ENCODE results near the gene OXLD1. TPM values are rescaled to one million over a fixed set of nuclear protein-coding genes. Genes with fewer than 3 reads are reported as not detected.
A peak's percentile ranks its signal among the peaks of the same experiment; 100 is the strongest.

Gene OXLD1
- total and polyA plus RNA-seq, 2 experiments from 2014 or later: 48.5 to 49.3 TPM

- H2AFZ ChIP-seq: no peak overlapping the region
- no peak overlapping the region for H3K9ac ChIP-seq
- H3K9me3 ChIP-seq (ENCODE audit: low read depth): no peaks in the 10 kb centered on the region
- in situ Hi-C loops (cut with MboI): no loop called here
- H3K36me3 ChIP-seq (ENCODE audit: low read depth): no peaks in the 10 kb centered on the region
- H4K20me1 ChIP-seq (ENCODE audit: insufficient read depth): no peaks in the 10 kb centered on the region
- 89 to 90% methylated on average over 15 of the region's 15 CpGs for WGBS, 2 experiments (ENCODE audit: low coverage in 1 of 2, low lambda C conversion rate in 2 of 2, missing lambda C conversion rate in 2 of 2)
- no peak overlapping the region for H3K4me2 ChIP-seq (ENCODE audit: unreplicated experiment)
- H3K27ac ChIP-seq: no peak overlapping the region
- peaks cover 12% of the 10 kb centered on the region for H3K4me1 ChIP-seq (ENCODE audit: insufficient read depth)
- H3K27me3 ChIP-seq (replicated peaks; ENCODE audit: insufficient read depth): peaks cover 15% of the 10 kb centered on the region; the same call in 1 of the 2 replicates
- H3K4me3 ChIP-seq: no peak overlapping the region
- TF ChIP-seq EZH2phosphoT487 (IDR thresholded peaks at IDR 0.05; ENCODE audit: insufficient read depth, low read depth): no peak
- TF ChIP-seq EZH2 (IDR thresholded peaks at IDR 0.05; ENCODE audit: insufficient read depth, poor library complexity, severe bottlenecking): no peak
- H3K9me2 ChIP-seq (ENCODE audit: insufficient read depth): no peaks in the 10 kb centered on the region
- no peak for DNase-seq
- no peaks in the 10 kb centered on the region for H3F3A ChIP-seq (ENCODE audit: insufficient read depth)
- H3K79me2 ChIP-seq (ENCODE audit: insufficient read depth): no peaks in the 10 kb centered on the region
Measured at GRCh38 chr17:81644496-81644895, 21.9 kb downstream of the OXLD1 start.

- no peaks in the 10 kb centered on the region for H3K36me3 ChIP-seq (ENCODE audit: low read depth)
- peak overlapping the region; percentile 73 for H3K27ac ChIP-seq
- no peak for TF ChIP-seq EZH2phosphoT487 (IDR thresholded peaks at IDR 0.05; ENCODE audit: insufficient read depth, low read depth)
- no peak for TF ChIP-seq EZH2 (IDR thresholded peaks at IDR 0.05; ENCODE audit: insufficient read depth, poor library complexity, severe bottlenecking)
- peaks cover 12% of the 10 kb centered on the region for H3K4me1 ChIP-seq (ENCODE audit: insufficient read depth)
- H4K20me1 ChIP-seq (ENCODE audit: insufficient read depth): no peaks in the 10 kb centered on the region
- no peaks in the 10 kb centered on the region for H3K9me2 ChIP-seq (ENCODE audit: insufficient read depth)
- peak overlapping the region; percentile 36 for H3K4me2 ChIP-seq (ENCODE audit: unreplicated experiment)
- no peaks in the 10 kb centered on the region for H3K9me3 ChIP-seq (ENCODE audit: low read depth)
- in situ Hi-C loops (cut with MboI): no loop called here
- H3K9ac ChIP-seq: peak overlapping the region; percentile 76
- no peaks in the 10 kb centered on the region for H3K27me3 ChIP-seq (replicated peaks; ENCODE audit: insufficient read depth)
- WGBS, 2 experiments (ENCODE audit: low coverage in 1 of 2, low lambda C conversion rate in 2 of 2, missing lambda C conversion rate in 2 of 2): 54 to 57% methylated on average over 17 of the region's 17 CpGs
- no peaks in the 10 kb centered on the region for H3K79me2 ChIP-seq (ENCODE audit: insufficient read depth)
- peak overlapping the region; percentile 73 for H2AFZ ChIP-seq
- peak; percentile 93 for DNase-seq
- no peaks in the 10 kb centered on the region for H3F3A ChIP-seq (ENCODE audit: insufficient read depth)
- peak overlapping the region; percentile 5; the same call in 1 of the 2 replicates for H3K4me3 ChIP-seq
Measured at GRCh38 chr17:81641825-81642489, 24.4 kb downstream of the OXLD1 start.

- Histone ChIP-seq H3K4me1 (ENCODE audit: insufficient read depth) (peaks cover 20% of the 10 kb centered on the region), H3F3A (ENCODE audit: insufficient read depth) (no peaks in the 10 kb centered on the region), H3K9ac (no peak overlapping the region), H3K9me3 (ENCODE audit: low read depth) (no peaks in the 10 kb centered on the region), H3K27me3 (replicated peaks; ENCODE audit: insufficient read depth) (no peaks in the 10 kb centered on the region), H3K9me2 (ENCODE audit: insufficient read depth) (no peaks in the 10 kb centered on the region), H3K4me3 (no peak overlapping the region), H3K36me3 (ENCODE audit: low read depth) (no peaks in the 10 kb centered on the region), H3K27ac (no peak overlapping the region), H3K79me2 (ENCODE audit: insufficient read depth) (peaks cover 16% of the 10 kb centered on the region), H2AFZ (no peak overlapping the region), H3K4me2 (ENCODE audit: unreplicated experiment) (no peak overlapping the region), H4K20me1 (ENCODE audit: insufficient read depth) (0 out of 2 replicates have a peak, but pooled peaks cover 4% of the 10 kb centered on the region)
- DNase-seq: no peak
- in situ Hi-C loops (cut with MboI): no loop called here
- TF ChIP-seq EZH2 (IDR thresholded peaks at IDR 0.05; ENCODE audit: insufficient read depth, poor library complexity, severe bottlenecking) (no peak), EZH2phosphoT487 (IDR thresholded peaks at IDR 0.05; ENCODE audit: insufficient read depth, low read depth) (no peak)
- WGBS, 2 experiments (ENCODE audit: low coverage in 1 of 2, low lambda C conversion rate in 2 of 2, missing lambda C conversion rate in 2 of 2): 81% methylated on average over 9 of the region's 9 CpGs
Measured at GRCh38 chr17:81640011-81640410, 26.4 kb downstream of the OXLD1 start.

- Histone ChIP-seq H3F3A (ENCODE audit: insufficient read depth) (no peaks in the 10 kb centered on the region), H3K4me2 (ENCODE audit: unreplicated experiment) (no peak overlapping the region)
Measured at GRCh38 chr17:81638683-81639082, 27.7 kb downstream of the OXLD1 start.

More at GRCh38 chr17:81638683-81639082, 27.7 kb downstream of the OXLD1 start:
- H3K36me3 ChIP-seq (ENCODE audit: low read depth): no peaks in the 10 kb centered on the region
- no peak overlapping the region for H3K4me3 ChIP-seq
- no peaks in the 10 kb centered on the region for H3K9me3 ChIP-seq (ENCODE audit: low read depth)
- 95 to 98% methylated on average over 4 of the region's 4 CpGs for WGBS, 2 experiments (ENCODE audit: low coverage in 1 of 2, low lambda C conversion rate in 2 of 2, missing lambda C conversion rate in 2 of 2)
- DNase-seq: no peak
- peaks cover 4% of the 10 kb centered on the region; the same call in 1 of the 2 replicates for H4K20me1 ChIP-seq (ENCODE audit: insufficient read depth)
- in situ Hi-C loops (cut with MboI): no loop called here
- H3K9ac ChIP-seq: no peak overlapping the region
- H3K4me1 ChIP-seq (ENCODE audit: insufficient read depth): peaks cover 29% of the 10 kb centered on the region
- no peak for TF ChIP-seq EZH2 (IDR thresholded peaks at IDR 0.05; ENCODE audit: insufficient read depth, poor library complexity, severe bottlenecking)
- no peak for TF ChIP-seq EZH2phosphoT487 (IDR thresholded peaks at IDR 0.05; ENCODE audit: insufficient read depth, low read depth)
- no peaks in the 10 kb centered on the region for H3K9me2 ChIP-seq (ENCODE audit: insufficient read depth)
- no peaks in the 10 kb centered on the region for H3K27me3 ChIP-seq (replicated peaks; ENCODE audit: insufficient read depth)
- H3K27ac ChIP-seq: no peak overlapping the region
- H3K79me2 ChIP-seq (ENCODE audit: insufficient read depth): peaks cover 30% of the 10 kb centered on the region
- H2AFZ ChIP-seq: no peak overlapping the region
